ENCODE measurements around the gene PHC3. TPM values are rescaled to one million over a fixed set of nuclear protein-coding genes. Genes with fewer than 3 reads are reported as not detected.

PHC3 gene
- total RNA-seq, 1 donor from 2014 or later, result 57.7 TPM

DNA sequence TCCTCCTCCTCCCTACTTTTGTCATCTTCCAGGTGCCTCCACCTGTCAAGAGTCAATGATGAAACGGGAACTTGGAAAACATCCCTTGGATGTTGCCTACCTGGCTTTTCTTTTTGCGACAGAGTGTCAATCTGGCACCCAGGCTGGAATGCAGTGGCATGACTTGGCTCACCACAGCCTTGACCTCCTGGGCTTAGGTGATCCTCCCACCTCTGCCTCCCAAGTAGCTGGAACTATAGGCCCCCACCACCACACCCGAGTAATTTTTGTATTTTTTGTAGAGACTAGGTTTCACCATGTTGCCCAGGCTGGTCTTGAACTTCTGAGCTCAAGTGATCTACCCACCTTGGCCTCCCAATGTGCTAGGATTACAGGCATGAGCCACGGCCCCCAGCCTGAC, 100.9 kb downstream of the PHC3 start:
- peaks cover 16% of the 10 kb centered on the region for H3K36me3 Mint-ChIP-seq (ENCODE audit: low read depth)
- H3K4me3 Mint-ChIP-seq, result no peak overlapping the region
- intact Hi-C loops (cut with micrococcal nuclease), result no loop called here
- no peak overlapping the region for H3K27ac Mint-ChIP-seq
- H3K4me1 Mint-ChIP-seq (ENCODE audit: low read depth), result peaks cover 7% of the 10 kb centered on the region
- H3K27me3 Mint-ChIP-seq (ENCODE audit: insufficient read depth), result no peaks in the 10 kb centered on the region
- DNase-seq (ENCODE audit: low spot score), result no peak
- no peaks in the 10 kb centered on the region for H3K9me3 Mint-ChIP-seq

DNA sequence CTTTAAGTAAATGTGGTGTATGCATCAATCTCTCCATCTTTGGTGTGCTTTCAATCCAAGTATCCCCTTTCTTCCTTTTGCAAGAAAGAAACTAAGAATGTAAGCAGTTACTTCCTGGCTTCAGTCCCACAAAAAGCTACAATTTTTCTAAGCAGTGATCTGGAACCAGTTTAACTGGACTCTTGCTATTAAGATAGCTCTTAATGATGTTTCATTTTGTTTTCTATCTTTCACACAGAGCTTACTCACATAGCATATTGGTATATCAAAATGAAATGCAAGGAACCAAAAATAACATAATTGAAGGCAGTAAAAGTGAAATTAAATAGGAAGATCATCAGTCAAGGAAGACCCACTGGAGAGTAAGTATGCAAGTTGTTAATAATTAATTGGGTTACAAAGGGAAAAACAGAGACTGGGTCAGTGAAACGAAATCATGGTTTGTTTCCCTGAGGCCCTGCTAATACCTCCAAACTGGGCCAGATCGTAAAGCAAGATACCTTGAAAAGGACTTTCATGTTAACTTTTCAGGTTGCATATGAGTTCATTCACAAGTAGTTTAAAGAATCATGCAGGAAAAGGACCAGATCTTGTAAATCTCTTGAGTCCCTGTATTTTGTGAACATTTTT, 101.9 kb downstream of the PHC3 start:
- Mint-ChIP-seq H3K27ac (no peak overlapping the region), H3K4me1 (ENCODE audit: low read depth) (peaks cover 7% of the 10 kb centered on the region), H3K27me3 (ENCODE audit: insufficient read depth) (no peaks in the 10 kb centered on the region), H3K9me3 (no peaks in the 10 kb centered on the region), H3K36me3 (ENCODE audit: low read depth) (peaks cover 15% of the 10 kb centered on the region), H3K4me3 (no peak overlapping the region)
- DNase-seq (ENCODE audit: low spot score), result no peak
- intact Hi-C loops (cut with micrococcal nuclease), result no loop called here

DNA sequence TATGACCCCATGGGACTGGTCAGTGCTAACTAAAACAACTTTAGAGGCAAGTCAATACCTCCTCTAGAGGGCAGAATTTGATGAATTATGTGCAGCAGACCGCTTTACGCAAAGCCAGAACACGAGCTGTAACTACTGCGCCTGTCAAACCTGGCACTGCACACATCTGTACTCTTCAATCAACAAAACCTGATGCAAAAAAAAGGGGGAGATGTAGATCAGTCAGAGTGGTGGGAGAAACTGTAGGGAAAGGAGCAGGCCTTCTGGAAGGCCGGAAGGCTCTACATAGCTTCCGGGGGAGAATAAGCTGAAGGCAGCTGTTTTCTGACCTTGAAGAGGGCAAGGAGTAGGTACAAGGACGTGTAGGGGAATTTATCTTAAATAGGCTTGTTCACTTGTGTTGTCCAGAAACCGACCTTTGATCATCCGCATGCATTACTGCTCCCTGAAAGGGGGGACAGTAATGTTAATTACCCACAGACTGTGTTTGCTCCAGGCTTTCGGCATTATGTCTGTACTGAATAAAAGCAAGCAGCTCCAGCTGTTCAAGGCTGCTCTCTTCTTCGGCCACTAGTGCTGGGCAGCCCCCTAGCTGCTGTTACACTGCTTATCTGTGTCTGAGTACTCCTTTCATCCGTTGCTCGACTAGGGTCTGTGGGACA, 102.8 kb downstream of the PHC3 start:
- H3K27me3 Mint-ChIP-seq (ENCODE audit: insufficient read depth), result no peaks in the 10 kb centered on the region

DNA sequence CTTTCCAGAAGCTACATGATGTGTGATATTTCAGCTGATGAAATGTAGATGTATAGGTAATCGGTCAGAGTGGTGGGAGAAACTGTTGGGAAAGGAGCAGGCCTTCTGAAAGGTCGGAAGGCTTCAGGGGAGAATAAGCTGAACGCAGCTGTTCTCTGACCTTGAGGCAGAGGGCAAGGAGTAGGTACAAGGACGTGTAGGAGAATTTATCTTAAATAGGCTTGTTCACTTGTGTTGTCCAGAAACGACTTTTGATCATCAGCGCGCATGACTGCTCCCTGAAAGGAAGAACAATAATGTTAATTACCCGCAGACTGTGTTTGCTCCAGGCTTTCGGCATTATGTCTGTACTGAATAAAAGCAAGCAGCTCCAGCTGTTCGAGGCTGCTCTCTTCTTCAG, 104.2 kb downstream of the PHC3 start:
- intact Hi-C loops (cut with micrococcal nuclease), result no loop called here
- H3K27ac Mint-ChIP-seq, result no peak overlapping the region
- no peak overlapping the region for H3K4me3 Mint-ChIP-seq
- peaks cover 21% of the 10 kb centered on the region for H3K36me3 Mint-ChIP-seq (ENCODE audit: low read depth)
- H3K4me1 Mint-ChIP-seq (ENCODE audit: low read depth), result peaks cover 7% of the 10 kb centered on the region
- DNase-seq (ENCODE audit: low spot score), result no peak
- peaks cover 6% of the 10 kb centered on the region for H3K9me3 Mint-ChIP-seq
- H3K27me3 Mint-ChIP-seq (ENCODE audit: insufficient read depth), result no peaks in the 10 kb centered on the region

More for the DNA sequence above, 102.8 kb downstream of the PHC3 start:
- intact Hi-C loops (cut with micrococcal nuclease), result no loop called here
- H3K4me3 Mint-ChIP-seq, result no peak overlapping the region
- H3K27ac Mint-ChIP-seq, result no peak overlapping the region
- H3K36me3 Mint-ChIP-seq (ENCODE audit: low read depth), result peaks cover 15% of the 10 kb centered on the region
- peaks cover 7% of the 10 kb centered on the region for H3K4me1 Mint-ChIP-seq (ENCODE audit: low read depth)
- no peak for DNase-seq (ENCODE audit: low spot score)
- H3K9me3 Mint-ChIP-seq, result no peaks in the 10 kb centered on the region

DNA sequence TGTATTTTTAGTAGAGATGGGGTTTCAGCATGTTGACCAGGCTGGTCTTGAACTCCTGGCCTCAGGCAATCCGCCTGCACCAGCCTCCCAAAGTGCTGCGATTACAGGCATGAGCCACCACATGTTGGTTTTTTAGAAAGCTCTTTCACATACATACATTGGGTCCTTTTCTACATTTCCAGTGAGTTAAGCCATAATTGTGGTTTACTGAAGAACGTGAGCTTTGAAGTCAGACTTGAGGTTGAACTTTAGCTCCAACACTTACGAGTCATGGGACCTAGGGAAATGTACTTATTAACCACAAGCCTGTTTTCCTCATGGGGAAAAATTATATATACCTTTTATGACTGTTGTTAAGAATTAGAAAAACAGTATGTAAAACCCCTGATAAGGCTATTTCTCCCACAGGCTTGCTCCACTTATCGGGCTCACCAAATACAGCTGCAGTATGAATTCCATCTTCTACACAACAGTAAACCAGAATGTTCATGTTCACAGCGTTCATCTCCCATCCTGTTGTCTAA, 104.8 kb downstream of the PHC3 start:
- intact Hi-C loops (cut with micrococcal nuclease), result no loop called here
- Mint-ChIP-seq H3K27me3 (ENCODE audit: insufficient read depth) (no peaks in the 10 kb centered on the region), H3K9me3 (peaks cover 6% of the 10 kb centered on the region), H3K27ac (no peak overlapping the region), H3K36me3 (ENCODE audit: low read depth) (peaks cover 21% of the 10 kb centered on the region), H3K4me1 (ENCODE audit: low read depth) (peaks cover 7% of the 10 kb centered on the region), H3K4me3 (no peak overlapping the region)
- DNase-seq (ENCODE audit: low spot score), result no peak

DNA sequence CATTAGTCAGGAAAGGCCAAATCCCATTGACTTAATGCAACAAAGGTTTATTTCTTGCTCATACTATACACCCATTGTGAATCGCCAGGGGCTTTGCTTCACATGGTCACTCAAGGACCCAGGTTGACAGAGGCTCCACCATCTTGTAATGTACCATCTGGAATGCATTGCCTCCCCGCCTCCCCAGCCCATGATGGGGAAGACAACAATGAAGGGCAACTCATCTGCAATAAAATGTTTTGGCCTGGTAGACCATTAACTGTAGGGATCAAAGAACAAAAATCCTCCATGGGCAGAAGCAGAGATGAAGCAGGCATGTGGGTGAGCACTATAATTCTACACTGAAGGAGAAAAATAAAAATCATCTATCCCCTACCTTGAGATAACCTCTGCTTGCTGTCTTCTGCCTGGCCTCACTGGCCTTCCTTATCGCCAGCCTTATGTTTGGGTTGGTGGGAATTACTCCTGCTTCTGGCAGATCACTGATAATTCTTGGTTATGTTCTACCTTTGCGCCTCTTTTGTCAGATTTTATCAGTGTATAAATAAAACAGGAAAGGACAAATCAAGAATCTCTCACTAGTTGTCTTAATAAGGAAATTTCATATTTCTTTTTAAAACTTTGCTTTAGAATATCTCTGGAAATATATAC, 106.0 kb downstream of the PHC3 start:
- Mint-ChIP-seq H3K9me3 (peaks cover 6% of the 10 kb centered on the region), H3K27ac (no peak overlapping the region), H3K36me3 (ENCODE audit: low read depth) (peaks cover 21% of the 10 kb centered on the region), H3K27me3 (ENCODE audit: insufficient read depth) (no peaks in the 10 kb centered on the region), H3K4me1 (ENCODE audit: low read depth) (peaks cover 7% of the 10 kb centered on the region), H3K4me3 (no peak overlapping the region)
- DNase-seq (ENCODE audit: low spot score), result no peak
- intact Hi-C loops (cut with micrococcal nuclease), result no loop called here

DNA sequence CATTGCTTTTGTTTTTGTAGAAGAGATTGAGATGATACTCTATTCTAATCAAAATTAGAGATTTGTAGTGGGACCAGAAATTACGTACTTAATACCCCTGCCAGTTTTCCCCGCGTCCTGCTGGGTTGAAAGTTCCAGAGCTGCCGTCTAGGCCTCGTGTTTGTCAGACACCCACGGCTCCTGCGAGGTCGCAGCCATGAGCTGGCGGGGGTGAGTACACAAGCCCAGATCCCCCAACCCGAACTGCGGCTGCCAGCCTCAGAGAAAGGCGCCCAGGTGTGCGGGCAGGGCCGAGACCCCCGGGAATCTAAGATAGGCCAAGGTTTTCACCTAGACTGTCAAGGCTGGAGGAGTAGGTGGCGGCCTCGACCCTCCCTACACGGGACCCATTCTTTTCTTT, 117.4 kb downstream of the PHC3 start:
- Mint-ChIP-seq H3K4me1 (ENCODE audit: low read depth) (no peaks in the 10 kb centered on the region), H3K27ac (no peak overlapping the region), H3K36me3 (ENCODE audit: low read depth) (no peaks in the 10 kb centered on the region), H3K4me3 (no peak overlapping the region), H3K9me3 (no peaks in the 10 kb centered on the region), H3K27me3 (ENCODE audit: insufficient read depth) (no peaks in the 10 kb centered on the region)
- DNase-seq (ENCODE audit: low spot score), result no peak
- intact Hi-C loops (cut with micrococcal nuclease), result no loop called here

DNA sequence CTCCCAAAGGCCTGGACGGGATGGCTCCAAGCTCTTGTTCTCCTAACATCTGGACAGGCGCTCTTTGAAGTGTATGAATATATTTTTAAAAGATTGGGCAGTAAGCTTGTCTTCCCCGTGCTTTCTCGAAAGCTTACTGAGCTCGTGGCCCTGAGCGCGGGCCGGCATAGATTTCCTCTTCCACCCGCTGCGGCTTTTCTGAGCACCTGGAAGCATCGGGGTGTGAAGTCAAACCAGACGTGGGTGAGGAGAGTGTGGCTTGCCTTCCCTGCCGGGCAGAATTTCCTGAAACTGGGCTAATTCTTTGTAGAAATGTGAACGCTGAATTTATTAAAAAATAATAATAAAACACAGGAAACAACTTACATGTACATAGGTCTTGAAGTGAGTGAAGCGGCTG, 117.8 kb downstream of the PHC3 start:
- Mint-ChIP-seq H3K36me3 (ENCODE audit: low read depth) (no peaks in the 10 kb centered on the region), H3K4me1 (ENCODE audit: low read depth) (no peaks in the 10 kb centered on the region), H3K9me3 (no peaks in the 10 kb centered on the region), H3K4me3 (no peak overlapping the region), H3K27ac (no peak overlapping the region), H3K27me3 (ENCODE audit: insufficient read depth) (no peaks in the 10 kb centered on the region)
- intact Hi-C loops (cut with micrococcal nuclease), result no loop called here
- DNase-seq (ENCODE audit: low spot score), result no peak

DNA sequence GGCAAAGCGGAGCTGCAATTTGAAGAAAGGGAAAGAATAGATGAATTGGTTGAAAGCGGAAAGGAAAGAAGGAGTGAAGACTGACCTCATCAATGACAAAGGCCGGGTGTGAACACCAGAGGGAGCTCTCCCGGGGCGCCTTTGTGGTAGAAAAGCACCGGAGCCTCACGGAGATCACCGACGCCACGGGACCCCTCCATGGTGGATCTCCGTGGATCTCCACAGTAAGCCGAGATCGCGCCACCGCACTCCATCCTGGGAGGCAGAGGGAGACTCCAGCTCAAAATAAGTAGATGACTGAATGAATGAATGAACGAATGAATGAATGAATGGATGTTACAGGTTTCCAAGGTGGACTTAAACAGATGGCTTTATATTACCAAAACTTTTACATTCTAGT, 118.8 kb downstream of the PHC3 start:
- Mint-ChIP-seq H3K27ac (no peak overlapping the region), H3K4me3 (no peak overlapping the region), H3K9me3 (no peaks in the 10 kb centered on the region), H3K27me3 (ENCODE audit: insufficient read depth) (no peaks in the 10 kb centered on the region), H3K36me3 (ENCODE audit: low read depth) (no peaks in the 10 kb centered on the region), H3K4me1 (ENCODE audit: low read depth) (peaks cover 9% of the 10 kb centered on the region)
- DNase-seq (ENCODE audit: low spot score), result no peak
- intact Hi-C loops (cut with micrococcal nuclease), result no loop called here

DNA sequence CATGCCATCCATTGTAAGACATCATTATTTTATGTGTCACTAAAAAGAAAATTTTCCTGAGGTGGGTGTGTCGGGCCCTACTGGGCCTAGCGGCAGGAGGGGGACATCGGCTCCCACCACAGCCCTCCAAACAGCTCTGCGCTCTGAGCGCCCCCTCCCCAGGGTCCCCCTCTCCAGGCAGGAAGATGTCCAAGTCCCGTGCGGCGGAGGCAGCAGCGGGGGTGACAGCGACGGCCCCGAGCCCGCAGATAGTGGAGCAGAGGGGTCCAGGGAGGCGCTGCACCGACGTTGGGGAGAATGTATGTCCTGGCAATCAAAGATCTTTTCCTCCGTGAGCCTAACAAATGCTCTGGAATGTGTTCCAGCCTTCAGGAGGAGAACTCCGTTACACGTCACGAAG, 119.5 kb downstream of the PHC3 start:
- Mint-ChIP-seq H3K4me3 (no peak overlapping the region), H3K36me3 (ENCODE audit: low read depth) (no peaks in the 10 kb centered on the region)

DNA sequence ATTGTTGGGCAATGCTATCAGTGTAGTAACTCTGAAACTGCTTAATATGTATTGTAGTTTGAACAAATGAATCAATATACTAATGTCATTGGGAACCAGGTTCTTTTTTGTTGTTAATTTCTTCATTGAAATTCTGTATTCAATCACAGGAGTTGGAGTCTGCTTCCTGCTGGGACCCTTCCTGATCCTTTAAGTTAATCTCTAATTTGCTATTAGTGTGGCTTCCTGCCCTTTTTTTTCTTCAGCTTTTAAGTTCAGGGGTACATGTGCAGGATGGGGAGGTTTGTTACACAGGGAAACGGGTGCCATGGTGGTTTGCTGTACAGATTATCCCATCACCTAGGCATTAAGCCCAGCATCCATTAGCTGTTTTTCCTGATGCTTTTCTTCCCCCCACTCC, 122.1 kb downstream of the PHC3 start:
- no peaks in the 10 kb centered on the region for H3K27me3 Mint-ChIP-seq (ENCODE audit: insufficient read depth)
- no peak overlapping the region for H3K4me3 Mint-ChIP-seq
- peaks cover 2% of the 10 kb centered on the region for H3K36me3 Mint-ChIP-seq (ENCODE audit: low read depth)
- no peaks in the 10 kb centered on the region for H3K9me3 Mint-ChIP-seq
- peaks cover 42% of the 10 kb centered on the region for H3K4me1 Mint-ChIP-seq (ENCODE audit: low read depth)
- intact Hi-C loops (cut with micrococcal nuclease), result loop anchor here (5.0 kb wide), 4 partner anchors 123 to 298 kb away; partner anchors contain the start of genes LRRC34, LRRIQ4, PHC3 and SKIL
- no peak for DNase-seq (ENCODE audit: low spot score)
- H3K27ac Mint-ChIP-seq, result no peak overlapping the region

More for the DNA sequence above, 119.5 kb downstream of the PHC3 start:
- Mint-ChIP-seq H3K4me1 (ENCODE audit: low read depth) (peaks cover 16% of the 10 kb centered on the region), H3K27ac (no peak overlapping the region), H3K9me3 (no peaks in the 10 kb centered on the region), H3K27me3 (ENCODE audit: insufficient read depth) (no peaks in the 10 kb centered on the region)
- DNase-seq (ENCODE audit: low spot score), result no peak
- intact Hi-C loops (cut with micrococcal nuclease), result no loop called here

DNA sequence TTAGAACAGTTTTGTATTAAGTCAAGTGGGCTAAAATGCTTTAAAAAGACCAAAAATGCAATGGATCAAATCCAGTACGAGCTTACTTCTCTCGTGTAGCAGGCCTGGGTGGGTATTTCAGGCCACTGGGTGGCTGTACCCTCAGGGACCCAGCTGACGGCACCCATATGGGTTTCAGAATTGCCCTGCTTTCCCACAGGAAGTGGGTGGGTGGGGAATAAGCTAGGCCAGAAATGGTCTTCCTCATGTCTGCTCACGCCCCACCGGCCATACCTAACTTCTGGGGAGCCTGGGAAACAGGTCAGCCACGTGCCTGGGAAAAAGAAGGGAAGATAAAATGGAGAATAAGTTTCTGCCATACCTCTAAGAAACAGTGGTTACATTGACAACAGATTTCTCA, 123.4 kb downstream of the PHC3 start:
- Mint-ChIP-seq H3K27me3 (ENCODE audit: insufficient read depth) (no peaks in the 10 kb centered on the region), H3K9me3 (no peaks in the 10 kb centered on the region), H3K4me3 (no peak overlapping the region), H3K36me3 (ENCODE audit: low read depth) (peaks cover 2% of the 10 kb centered on the region), H3K27ac (no peak overlapping the region), H3K4me1 (ENCODE audit: low read depth) (peaks cover 43% of the 10 kb centered on the region)
- intact Hi-C loops (cut with micrococcal nuclease), result loop anchor here (5.0 kb wide), 4 partner anchors 124 to 299 kb away; partner anchors contain the start of genes LRRC34, LRRIQ4, PHC3 and SKIL
- no peak for DNase-seq (ENCODE audit: low spot score)

DNA sequence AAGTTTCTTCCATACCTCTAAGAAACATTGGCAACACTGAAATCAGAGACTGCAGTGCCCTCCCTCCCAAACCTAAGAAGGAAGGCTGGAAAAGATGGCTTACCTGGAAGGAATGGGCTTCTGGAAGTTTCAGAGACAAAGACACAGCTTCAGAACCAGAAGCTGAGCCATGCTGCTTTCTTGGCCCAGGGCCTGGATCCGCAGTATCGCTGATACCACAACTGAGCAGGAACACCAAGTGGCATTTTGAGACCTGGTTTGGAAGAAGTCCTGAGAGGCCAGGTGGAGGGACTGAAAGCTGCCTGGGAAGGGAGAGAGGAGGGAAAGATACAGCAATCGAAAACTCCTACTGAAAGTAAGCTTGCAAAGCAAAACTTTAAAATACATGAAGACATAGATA, 124.0 kb downstream of the PHC3 start:
- Mint-ChIP-seq H3K27me3 (ENCODE audit: insufficient read depth) (no peaks in the 10 kb centered on the region), H3K4me1 (ENCODE audit: low read depth) (peaks cover 43% of the 10 kb centered on the region), H3K4me3 (peak overlapping the region; percentile 51), H3K27ac (peak overlapping the region; percentile 52), H3K9me3 (no peaks in the 10 kb centered on the region), H3K36me3 (ENCODE audit: low read depth) (peaks cover 5% of the 10 kb centered on the region)
- intact Hi-C loops (cut with micrococcal nuclease), result loop anchor here (2.0 to 5.0 kb wide), 5 partner anchors 125 to 300 kb away; partner anchors contain the start of genes LRRC34, LRRIQ4, PHC3 and SKIL
- DNase-seq (ENCODE audit: low spot score), result no peak

Measured in activated T-helper 1 cell treated with anti-CD3 and anti-CD28 coated beads, Interleukin-12 subunit alpha, Interleukin-12 subunit beta, Interleukin-2, Interleukin-4 antibody, amounts not matched to agents 30 ng/mL and 10 ng/mL and 1 ng/mL, durations not matched to agents 14 hours and 24 hours and 36 hours (primary cell).